Measurements from ENCODE around the gene SP7.
A peak's percentile ranks its signal among the peaks of the same experiment; 100 is the strongest.

The SP7 gene

DNA sequence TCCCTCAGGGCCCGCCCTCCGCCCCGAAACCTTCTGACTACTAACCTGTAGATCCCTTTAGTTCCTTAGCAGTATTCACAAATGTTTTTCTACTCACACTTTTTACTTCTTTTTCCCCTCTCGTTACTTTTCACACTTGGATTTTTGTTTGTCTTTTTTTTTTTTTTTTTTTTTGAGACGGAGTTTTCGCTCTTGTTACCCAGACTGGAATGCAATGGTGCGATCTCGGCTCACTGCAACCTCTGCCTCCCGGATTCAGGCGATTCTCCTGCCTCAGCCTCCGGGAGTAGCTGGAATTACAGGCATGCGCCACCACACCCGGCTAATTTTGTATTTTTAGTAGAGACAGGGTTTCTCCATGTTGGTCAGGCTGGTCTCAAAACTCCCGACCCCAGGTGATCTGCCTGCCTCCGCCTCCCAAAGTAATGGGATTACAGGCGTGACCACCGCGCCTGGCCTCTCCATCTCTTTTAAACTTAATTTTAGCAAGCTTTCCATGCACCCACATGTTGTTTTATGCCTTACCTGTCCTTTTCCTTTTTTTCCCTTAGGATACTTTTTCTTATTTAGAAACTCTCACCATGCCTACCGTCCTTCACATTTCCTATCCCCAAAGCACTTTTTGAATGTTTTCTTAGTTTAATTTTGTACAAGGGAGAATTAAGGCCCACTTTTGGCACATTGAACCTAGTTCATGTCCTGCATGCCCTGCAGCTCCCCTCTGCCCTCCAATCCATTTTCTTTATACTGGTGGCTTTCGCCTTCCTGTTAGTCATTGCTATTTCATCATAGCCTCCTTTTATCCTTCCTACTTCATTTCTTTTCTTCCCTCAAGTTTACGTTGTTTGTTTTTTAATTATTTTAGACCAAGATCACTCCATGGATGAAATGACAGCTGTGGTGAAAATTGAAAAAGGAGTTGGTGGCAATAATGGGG lies 44.9 kb upstream of the SP7 start:
- Histone ChIP-seq H3F3A (ENCODE audit: insufficient read depth, low read length) (peaks cover 9% of the 10 kb centered on the region), H3K27ac (ENCODE audit: low read length) (peak overlapping the region; percentile 49; the same call in 1 of the 2 replicates), H3K4me1 (ENCODE audit: low read length) (peaks cover 27% of the 10 kb centered on the region), H3K4me2 (ENCODE audit: low read depth, low read length) (peak overlapping the region; percentile 89), H2AFZ (ENCODE audit: low read length) (no peak overlapping the region), H3K79me2 (ENCODE audit: low read length) (peaks cover 53% of the 10 kb centered on the region), H3K4me3 (ENCODE audit: low read length) (peak overlapping the region; percentile 29), H3K9me3 (replicated peaks; ENCODE audit: insufficient read depth, low read length) (no peaks in the 10 kb centered on the region), H3K9me2 (replicated peaks; ENCODE audit: insufficient read depth, low read length) (no peaks in the 10 kb centered on the region), H3K9ac (ENCODE audit: low read length) (peak overlapping the region; percentile 39; the same call in 1 of the 2 replicates), H3K36me3 (replicated peaks; ENCODE audit: insufficient read depth, low read length) (peaks cover 10% of the 10 kb centered on the region), H3K27me3 (replicated peaks; ENCODE audit: insufficient read depth, low read length) (no peaks in the 10 kb centered on the region), H4K20me1 (ENCODE audit: insufficient read depth, low read length) (no peaks in the 10 kb centered on the region)
- TF ChIP-seq CTCF (IDR thresholded peaks at IDR 0.05; ENCODE audit: low read length) (no peak), EZH2phosphoT487 (IDR thresholded peaks at IDR 0.05; ENCODE audit: low read length) (no peak), EZH2 (optimal IDR thresholded peaks at IDR 0.05; ENCODE audit: low read depth, low read length) (no peak)
- DNase-seq, result no peak

- Histone ChIP-seq H3K27ac (ENCODE audit: low read length) (peak within 1 kb of the TSS; percentile 77), H3F3A (ENCODE audit: insufficient read depth, low read length) (peaks cover 9% of the 10 kb centered on the region), H4K20me1 (ENCODE audit: insufficient read depth, low read length) (no peaks in the 10 kb centered on the region), H3K4me1 (ENCODE audit: low read length) (peaks cover 27% of the 10 kb centered on the region), H3K4me2 (ENCODE audit: low read depth, low read length) (peak within 1 kb of the TSS; percentile 89), H3K9ac (ENCODE audit: low read length) (peak within 1 kb of the TSS; percentile 84), H3K9me2 (replicated peaks; ENCODE audit: insufficient read depth, low read length) (no peaks in the 10 kb centered on the region), H3K36me3 (replicated peaks; ENCODE audit: insufficient read depth, low read length) (peaks cover 10% of the 10 kb centered on the region), H3K4me3 (ENCODE audit: low read length) (peak within 1 kb of the TSS; percentile 65), H3K9me3 (replicated peaks; ENCODE audit: insufficient read depth, low read length) (no peaks in the 10 kb centered on the region), H2AFZ (ENCODE audit: low read length) (peak within 1 kb of the TSS; percentile 73), H3K27me3 (replicated peaks; ENCODE audit: insufficient read depth, low read length) (no peaks in the 10 kb centered on the region), H3K79me2 (ENCODE audit: low read length) (peaks cover 46% of the 10 kb centered on the region)
- TF ChIP-seq EZH2 (optimal IDR thresholded peaks at IDR 0.05; ENCODE audit: low read depth, low read length), result no peak
- TF ChIP-seq CTCF (IDR thresholded peaks at IDR 0.05; ENCODE audit: low read length), result no peak
- no peak for TF ChIP-seq EZH2phosphoT487 (IDR thresholded peaks at IDR 0.05; ENCODE audit: low read length)
- peak; percentile 91 for DNase-seq
Observed at GRCh38 chr12:53380104-53380793, 44.1 kb upstream of the SP7 start, which contains the start of gene SP1. Gene SP1, plus strand, starts transcription at chr12:53380176. Its CDS starts 116 bp downstream, at chr12:53380292.

- Histone ChIP-seq H3K4me1 (ENCODE audit: low read length) (peaks cover 27% of the 10 kb centered on the region), H3K36me3 (replicated peaks; ENCODE audit: insufficient read depth, low read length) (peaks cover 9% of the 10 kb centered on the region), H3K27ac (ENCODE audit: low read length) (peak overlapping the region; percentile 77), H2AFZ (ENCODE audit: low read length) (peak overlapping the region; percentile 73), H3K9me3 (replicated peaks; ENCODE audit: insufficient read depth, low read length) (no peaks in the 10 kb centered on the region), H3K4me2 (ENCODE audit: low read depth, low read length) (peak overlapping the region; percentile 86), H3K27me3 (replicated peaks; ENCODE audit: insufficient read depth, low read length) (no peaks in the 10 kb centered on the region), H3F3A (ENCODE audit: insufficient read depth, low read length) (peaks cover 9% of the 10 kb centered on the region), H3K79me2 (ENCODE audit: low read length) (peaks cover 39% of the 10 kb centered on the region), H3K4me3 (ENCODE audit: low read length) (peak overlapping the region; percentile 65), H4K20me1 (ENCODE audit: insufficient read depth, low read length) (no peaks in the 10 kb centered on the region), H3K9me2 (replicated peaks; ENCODE audit: insufficient read depth, low read length) (no peaks in the 10 kb centered on the region), H3K9ac (ENCODE audit: low read length) (peak overlapping the region; percentile 84)
- peak; percentile 100 for DNase-seq
- TF ChIP-seq CTCF (IDR thresholded peaks at IDR 0.05; ENCODE audit: low read length), result no peak
- TF ChIP-seq EZH2phosphoT487 (IDR thresholded peaks at IDR 0.05; ENCODE audit: low read length), result no peak
- no peak for TF ChIP-seq EZH2 (optimal IDR thresholded peaks at IDR 0.05; ENCODE audit: low read depth, low read length)
Observed at GRCh38 chr12:53379389-53380103, 43.4 kb upstream of the SP7 start.
